SK-N-SH (cell line): Measurements from ENCODE around the gene NPY2R. TPM values are rescaled to one million over a fixed set of nuclear protein-coding genes. Genes with fewer than 3 reads are reported as not detected.

Source experiments
- CTCF ChIA-PET: fragments of 300-600, 350-600 bp; formaldehyde crosslinking; extraction: SDS; loops from one replicate; lab custom pipeline; 2021; lab: Yijun Ruan, JAX
- POLR2A ChIA-PET: fragments of 350-600 bp; sonication (Branson Sonifier 250); formaldehyde crosslinking; extraction: SDS; loops from one replicate; lab custom pipeline; 2020; ENCODE audit warnings: antibody characterized with exemption, inconsistent platforms; lab: Yijun Ruan, JAX
- DNase-seq: peaks from one replicate; pipeline ENCODE4 v3.0.0; 2012
- H2AFZ ChIP-seq: fragments of 200-600 bp; sonication (generic); 2 replicates; pipeline ENCODE4 v1.8.1; 2016; ENCODE audit warnings: antibody characterized with exemption, mild to moderate bottlenecking, low read depth
- H3F3A ChIP-seq: fragments of 200-600 bp; sonication (generic); replicated peaks from 2 replicates; pipeline ENCODE3; 2016; ENCODE audit warnings: antibody characterized with exemption, mild to moderate bottlenecking; ENCODE audit not compliant: insufficient read depth
- H3K27ac ChIP-seq, 2 experiments: fragments of 200-500 bp in 1 of 2; fragments of 200-600 bp in 1 of 2; sonication (Bioruptor generic) in 1 of 2; sonication (generic), shearing (Covaris generic) in 1 of 2; 2 replicates each; pipeline versions ENCODE4 v1.5.1 to v1.6.1; 2014 to 2016; ENCODE audit warnings: low read depth in 2 of 2, inconsistent platforms in 1 of 2, low read length in 1 of 2, mild to moderate bottlenecking in 1 of 2, mixed read lengths in 1 of 2
- H3K27me3 ChIP-seq: fragments of 200-600 bp; sonication (generic), shearing (Covaris generic); 2 replicates; pipeline ENCODE4 v1.6.1; 2016; ENCODE audit warnings: mixed run types; ENCODE audit not compliant: insufficient read depth
- H3K36me3 ChIP-seq, 2 experiments: fragments of 200-500 bp in 1 of 2; fragments of 200-600 bp in 1 of 2; sonication (Bioruptor generic) in 1 of 2; sonication (generic) in 1 of 2; replicated peaks in 1 of 2; 2 replicates each; pipeline versions ENCODE3 to v1.5.1; 2014 to 2016; ENCODE audit warnings: low read length in 1 of 2, mild to moderate bottlenecking in 1 of 2; ENCODE audit not compliant: insufficient read depth in 2 of 2, control insufficient read depth in 1 of 2
- H3K4me1 ChIP-seq, 2 experiments: fragments of 200-500 bp in 1 of 2; fragments of 200-600 bp in 1 of 2; sonication (Bioruptor generic) in 1 of 2; sonication (generic), shearing (Covaris generic) in 1 of 2; 2 replicates each; pipeline versions ENCODE4 v1.5.1 to v1.6.1; 2014 to 2016; ENCODE audit warnings: low read depth in 1 of 2, low read length in 1 of 2, mixed run types in 1 of 2; ENCODE audit not compliant: insufficient read depth in 2 of 2, control insufficient read depth in 1 of 2
- H3K4me2 ChIP-seq: fragments of 200-600 bp; sonication (generic), shearing (Covaris generic); 2 replicates; pipeline ENCODE4 v1.6.1; 2017; ENCODE audit warnings: mixed run types
- H3K4me3 ChIP-seq, 2 experiments: fragments of 200-500 bp in 1 of 2; fragments of 200-600 bp in 1 of 2; sonication (Bioruptor generic) in 1 of 2; sonication (generic), shearing (Covaris generic) in 1 of 2; 2 replicates each; pipeline versions ENCODE4 v1.5.1 to v1.8.1; 2014 to 2016; ENCODE audit warnings: low read depth in 2 of 2, inconsistent platforms in 1 of 2, low read length in 1 of 2, mild to moderate bottlenecking in 1 of 2, mixed read lengths in 1 of 2, moderate library complexity in 1 of 2
- H3K79me2 ChIP-seq: fragments of 200-600 bp; sonication (generic); 2 replicates; pipeline ENCODE4 v1.8.1; 2017; ENCODE audit warnings: mild to moderate bottlenecking; ENCODE audit not compliant: insufficient read depth
- H3K9ac ChIP-seq: fragments of 200-600 bp; sonication (generic); 2 replicates; pipeline ENCODE4 v1.6.1; 2017; ENCODE audit warnings: mixed run types
- H3K9me2 ChIP-seq: fragments of 200-600 bp; sonication (generic); 2 replicates; pipeline ENCODE4 v1.6.1; 2017; ENCODE audit warnings: mixed run types
- H3K9me3 ChIP-seq: fragments of 200-600 bp; sonication (generic); 2 replicates; pipeline ENCODE4 v1.6.1; 2017; ENCODE audit warnings: mixed run types, mild to moderate bottlenecking, moderate library complexity
- H4K20me1 ChIP-seq: fragments of 200-600 bp; sonication (generic); 2 replicates; pipeline ENCODE4 v1.6.1; 2017; ENCODE audit warnings: mild to moderate bottlenecking, mixed run types; ENCODE audit not compliant: insufficient read depth
- CHD2 ChIP-seq: fragments of 150-350 bp; IDR thresholded peaks from 2 replicates; pipeline ENCODE4 v1.6.1; 2018; ENCODE audit warnings: low read length; ENCODE audit not compliant: partially characterized antibody
- EP300 ChIP-seq, 2 experiments: IDR thresholded peaks; 2 replicates each; pipeline versions ENCODE4 v1.4.0 to v1.6.1; 2012; ENCODE audit warnings: borderline replicate concordance in 1 of 2, low read depth in 1 of 2, low read length in 1 of 2
- FOSL2 ChIP-seq: IDR thresholded peaks from 2 replicates; pipeline ENCODE4 v1.4.0; 2012; ENCODE audit warnings: low read depth, mild to moderate bottlenecking, moderate library complexity, borderline replicate concordance
- FOXM1 ChIP-seq: IDR thresholded peaks from 2 replicates; pipeline ENCODE4 v1.4.0; 2012; ENCODE audit warnings: low read depth, mild to moderate bottlenecking
- GATA2 ChIP-seq: sonication (generic); formaldehyde crosslinking; IDR thresholded peaks from 2 replicates; pipeline ENCODE4 v1.5.0; 2020; ENCODE audit warnings: mild to moderate bottlenecking, missing genetic modification reagents
- IRF3 ChIP-seq: fragments of 150-350 bp; IDR thresholded peaks from 2 replicates; pipeline ENCODE4 v1.6.1; 2016; ENCODE audit warnings: mild to moderate bottlenecking, low read depth, low read length
- MEF2A ChIP-seq: IDR thresholded peaks from 2 replicates; pipeline ENCODE4 v1.4.0; 2012; ENCODE audit warnings: low read depth, borderline replicate concordance
- MXI1 ChIP-seq: IDR thresholded peaks from 2 replicates; pipeline ENCODE4 v1.6.1; 2012; ENCODE audit warnings: mild to moderate bottlenecking, low read depth, low read length, improper control_type of control experiment
- NRF1 ChIP-seq: IDR thresholded peaks from 2 replicates; pipeline ENCODE4 v1.6.1; 2012; ENCODE audit warnings: low read depth, mild to moderate bottlenecking, low read length
- REST ChIP-seq: IDR thresholded peaks from 2 replicates; pipeline ENCODE4 v1.6.1; 2012; ENCODE audit warnings: mild to moderate bottlenecking, low read depth, low read length, moderate library complexity
- RXRA ChIP-seq: IDR thresholded peaks from 2 replicates; pipeline ENCODE4 v1.4.0; 2012; ENCODE audit warnings: low read depth, mild to moderate bottlenecking, borderline replicate concordance
- SMC3 ChIP-seq: IDR thresholded peaks from 2 replicates; pipeline ENCODE4 v1.6.1; 2012; ENCODE audit warnings: low read depth, low read length, improper control_type of control experiment
- TAF1 ChIP-seq: IDR thresholded peaks from 2 replicates; pipeline ENCODE4 v1.6.1; 2012; ENCODE audit warnings: low read depth, mild to moderate bottlenecking, low read length, moderate library complexity, borderline replicate concordance
- TCF12 ChIP-seq: IDR thresholded peaks from 2 replicates; pipeline ENCODE4 v1.4.0; 2012
- USF1 ChIP-seq: IDR thresholded peaks from 2 replicates; pipeline ENCODE4 v1.4.0; 2012; ENCODE audit warnings: low read depth, borderline replicate concordance
- YY1 ChIP-seq: IDR thresholded peaks from 2 replicates; pipeline ENCODE4 v1.4.0; 2012; ENCODE audit warnings: low read depth, mild to moderate bottlenecking
- WGBS: methylation state at CpG from one replicate; pipeline ENCODE4 v1.1.6; 2017; ENCODE audit warnings: low lambda C conversion rate; 5-methylcytosine and 5-hydroxymethylcytosine counted together
- polyA plus RNA-seq, 3 experiments: library from polyadenylated mRNA; depleted of rRNA; stranded (reverse); fragments of >200 nt; gene quantifications; 2 replicates each; pipeline ENCODE4 v1.2.3, GENCODE V29; 2012
- TF ChIP-seq, protein P1 (sequence below): fragments of 150-350 bp; IDR thresholded peaks from 2 replicates; pipeline ENCODE4 v1.6.1; 2017; ENCODE audit warnings: antibody characterized with exemption, low read length, low read depth, borderline replicate concordance
- TF ChIP-seq, protein P2 (sequence below): IDR thresholded peaks from 2 replicates; pipeline ENCODE4 v1.4.0; 2012; ENCODE audit warnings: low read depth

The NPY2R gene
- polyA plus RNA-seq, 1 of the 3 experiments (the other 2 are of a cell fraction): not detected

DNA sequence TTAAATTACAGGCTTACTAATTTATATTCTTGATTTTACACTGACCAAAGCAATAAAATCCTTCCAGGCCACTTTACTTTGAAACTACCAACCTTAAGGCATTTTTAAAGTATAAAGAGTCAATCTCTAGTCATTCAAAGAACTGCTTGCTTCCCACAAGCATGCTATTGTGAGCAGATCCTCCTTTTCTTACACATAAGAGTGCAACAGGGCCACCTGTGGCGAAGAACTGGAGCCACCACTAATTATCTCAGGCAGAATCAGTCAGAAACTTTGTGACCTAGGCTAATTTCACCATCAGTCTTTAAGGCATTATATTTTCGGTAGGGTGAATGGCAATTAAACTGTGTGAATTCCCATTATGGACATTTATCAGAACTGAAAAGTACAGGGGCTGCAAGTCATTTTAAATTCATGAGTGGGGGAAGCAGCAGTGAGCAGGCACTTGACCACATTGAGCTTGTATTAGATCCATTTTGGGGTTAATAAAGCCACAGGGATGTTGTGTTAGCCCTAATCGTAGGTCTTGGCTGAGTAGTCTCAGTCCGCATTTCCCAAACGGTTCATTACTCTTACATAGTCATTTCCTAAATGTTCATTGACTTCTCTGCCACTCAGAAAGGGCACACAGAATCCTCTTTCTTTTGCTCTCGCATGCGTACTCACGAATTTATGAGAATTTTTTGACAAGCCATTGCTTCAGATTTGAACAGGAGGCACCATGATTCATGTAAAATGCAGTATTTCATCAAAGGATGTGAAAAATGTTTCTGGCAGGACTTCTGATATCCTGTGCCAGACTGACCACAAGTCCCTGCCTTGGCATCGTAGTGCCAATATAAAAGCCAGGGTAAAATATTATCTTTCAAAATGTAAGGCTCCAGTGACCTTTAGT lies 39.8 kb downstream of the NPY2R start:
- no peak for DNase-seq
- 38% methylated on average over 9 of the region's 9 CpGs for WGBS
- CTCF ChIA-PET: no interaction called here

GRCh38 chr4:155249016-155249566 lies 40.7 kb downstream of the NPY2R start:
- no peaks in the 10 kb centered on the region for H3K79me2 ChIP-seq
- 26% methylated on average over 8 of the region's 8 CpGs for WGBS
- no peak overlapping the region for H3K4me2 ChIP-seq
- H3K9ac ChIP-seq: no peak overlapping the region
- H2AFZ ChIP-seq: no peak overlapping the region
- H3K4me3 ChIP-seq: no peak overlapping the region
- no peaks in the 10 kb centered on the region for H4K20me1 ChIP-seq
- H3K27ac ChIP-seq: no peak overlapping the region
- ChIA-PET POLR2A (no interaction called here), CTCF (no interaction called here)
- H3K27me3 ChIP-seq: no peaks in the 10 kb centered on the region
- no peaks in the 10 kb centered on the region for H3F3A ChIP-seq
- no peaks in the 10 kb centered on the region; a peak in 1 of 4 replicates for H3K4me1 ChIP-seq
- H3K9me2 ChIP-seq: no peaks in the 10 kb centered on the region
- no peaks in the 10 kb centered on the region for H3K9me3 ChIP-seq
- no peak for DNase-seq
- H3K36me3 ChIP-seq: no peaks in the 10 kb centered on the region
- TF ChIP-seq, protein P1, sequence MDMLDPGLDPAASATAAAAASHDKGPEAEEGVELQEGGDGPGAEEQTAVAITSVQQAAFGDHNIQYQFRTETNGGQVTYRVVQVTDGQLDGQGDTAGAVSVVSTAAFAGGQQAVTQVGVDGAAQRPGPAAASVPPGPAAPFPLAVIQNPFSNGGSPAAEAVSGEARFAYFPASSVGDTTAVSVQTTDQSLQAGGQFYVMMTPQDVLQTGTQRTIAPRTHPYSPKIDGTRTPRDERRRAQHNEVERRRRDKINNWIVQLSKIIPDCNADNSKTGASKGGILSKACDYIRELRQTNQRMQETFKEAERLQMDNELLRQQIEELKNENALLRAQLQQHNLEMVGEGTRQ: no peak
- TF ChIP-seq MEF2A (no peak), RXRA (no peak), TCF12 (no peak), FOXM1 (no peak), EP300 (IDR thresholded peaks at IDR 0.05; ENCODE audit: borderline replicate concordance in 1 of 2, low read depth in 1 of 2, low read length in 1 of 2) (no peak), FOSL2 (no peak), NRF1 (no peak), REST (no peak), IRF3 (no peak), SMC3 (no peak), CHD2 (no peak), YY1 (no peak), GATA2 (CRISPR knock-in tag) (no peak), USF1 (no peak)
- TF ChIP-seq, protein P2, sequence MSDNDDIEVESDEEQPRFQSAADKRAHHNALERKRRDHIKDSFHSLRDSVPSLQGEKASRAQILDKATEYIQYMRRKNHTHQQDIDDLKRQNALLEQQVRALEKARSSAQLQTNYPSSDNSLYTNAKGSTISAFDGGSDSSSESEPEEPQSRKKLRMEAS: no peak

More for the DNA sequence above, 39.8 kb downstream of the NPY2R start:
- H3K9ac ChIP-seq: no peak overlapping the region
- no peak overlapping the region for H2AFZ ChIP-seq
- no peaks in the 10 kb centered on the region for H3K9me2 ChIP-seq
- H3K36me3 ChIP-seq: no peaks in the 10 kb centered on the region
- H3K27me3 ChIP-seq: no peaks in the 10 kb centered on the region
- no peaks in the 10 kb centered on the region for H3K9me3 ChIP-seq
- no peak overlapping the region for H3K4me3 ChIP-seq
- H3K4me1 ChIP-seq: no peaks in the 10 kb centered on the region; a peak in 1 of 4 replicates
- POLR2A ChIA-PET: no interaction called here
- no peaks in the 10 kb centered on the region for H3F3A ChIP-seq
- H3K27ac ChIP-seq: no peak overlapping the region
- no peak for TF ChIP-seq TAF1
- no peak for TF ChIP-seq YY1
- TF ChIP-seq MXI1: no peak
- no peaks in the 10 kb centered on the region for H4K20me1 ChIP-seq
- no peak overlapping the region for H3K4me2 ChIP-seq
- no peaks in the 10 kb centered on the region for H3K79me2 ChIP-seq
